HEK293 (cell line): ENCODE measurements around the gene PSMD8.

Experiments used
- CTCF ChIP-seq: fragments of 450-650 bp; formaldehyde crosslinking; IDR thresholded peaks from 2 replicates; pipeline ENCODE4 v1.5.1; 2016; ENCODE audit warnings: missing biosample characterization, missing genetic modification characterization
- GLIS1 ChIP-seq: fragments of 450-650 bp; formaldehyde crosslinking; IDR thresholded peaks from 2 replicates; pipeline ENCODE4 v1.5.1; 2016; ENCODE audit warnings: missing biosample characterization, missing genetic modification characterization
- KLF10 ChIP-seq: fragments of 450-650 bp; IDR thresholded peaks from 2 replicates; pipeline ENCODE4 v1.5.1; 2018; ENCODE audit warnings: missing biosample characterization, mild to moderate bottlenecking, missing genetic modification characterization
- REST ChIP-seq: fragments of 450-650 bp; formaldehyde crosslinking; IDR thresholded peaks from 2 replicates; pipeline ENCODE4 v1.5.1; 2016; ENCODE audit warnings: missing biosample characterization, missing genetic modification characterization
- TCF7L2 ChIP-seq: IDR thresholded peaks from 2 replicates; pipeline ENCODE4 v1.6.1; 2011; ENCODE audit warnings: low read depth, mild to moderate bottlenecking, inconsistent platforms, low read length, moderate library complexity, borderline replicate concordance
- ZBTB10 ChIP-seq: fragments of 450-650 bp; formaldehyde crosslinking; IDR thresholded peaks from 2 replicates; pipeline ENCODE4 v1.5.1; 2016; ENCODE audit warnings: missing biosample characterization, missing genetic modification characterization
- ZNF16 ChIP-seq: fragments of 450-650 bp; formaldehyde crosslinking; IDR thresholded peaks from 2 replicates; pipeline ENCODE4 v1.5.1; 2016; ENCODE audit warnings: low read depth, missing biosample characterization, missing genetic modification characterization
- ZNF175 ChIP-seq: fragments of 450-650 bp; formaldehyde crosslinking; IDR thresholded peaks from 2 replicates; pipeline ENCODE4 v1.5.1; 2016; ENCODE audit warnings: missing biosample characterization, missing genetic modification characterization
- ZNF223 ChIP-seq: fragments of 450-650 bp; formaldehyde crosslinking; IDR thresholded peaks from 2 replicates; pipeline ENCODE4 v1.5.1; 2016; ENCODE audit warnings: missing biosample characterization, missing genetic modification characterization
- ZNF24 ChIP-seq: fragments of 450-650 bp; formaldehyde crosslinking; IDR thresholded peaks from 2 replicates; pipeline ENCODE4 v1.5.1; 2016; ENCODE audit warnings: missing biosample characterization, missing genetic modification characterization
- ZNF362 ChIP-seq: fragments of 450-650 bp; formaldehyde crosslinking; IDR thresholded peaks from 2 replicates; pipeline ENCODE4 v1.5.1; 2016; ENCODE audit warnings: missing biosample characterization, missing genetic modification characterization
- ZNF416 ChIP-seq: fragments of 450-650 bp; formaldehyde crosslinking; IDR thresholded peaks from 2 replicates; pipeline ENCODE4 v1.5.1; 2016; ENCODE audit warnings: missing biosample characterization, missing genetic modification characterization
- ZNF621 ChIP-seq: fragments of 450-650 bp; formaldehyde crosslinking; IDR thresholded peaks from 2 replicates; pipeline ENCODE4 v1.5.1; 2017; ENCODE audit warnings: missing biosample characterization, missing genetic modification characterization

- TF ChIP-seq ZNF16 (tag by site-specific recombination) (no peak), CTCF (tag by site-specific recombination) (no peak), GLIS1 (peak; percentile 97), ZNF621 (tag by site-specific recombination) (no peak), ZNF24 (tag by site-specific recombination) (no peak), ZNF416 (tag by site-specific recombination) (no peak), TCF7L2 (no peak), ZNF175 (tag by site-specific recombination) (no peak), ZNF362 (tag by site-specific recombination) (no peak), REST (tag by site-specific recombination) (no peak), ZNF223 (tag by site-specific recombination) (no peak), KLF10 (tag by site-specific recombination) (no peak), ZBTB10 (tag by site-specific recombination) (no peak)
Observed at GRCh38 chr19:38392707-38393308, 18.4 kb downstream of the PSMD8 start.
